HepG2 (cell line): Measurements from ENCODE around the gene RSPH9.

ENCODE experiments used
- MAX ChIP-seq: IDR thresholded peaks from 2 replicates; pipeline ENCODE4 v1.6.1; 2012; ENCODE audit warnings: inconsistent platforms
- REST ChIP-seq, 2 experiments: IDR thresholded peaks; 2 replicates each; pipeline ENCODE4 v1.6.1; 2011 to 2012; ENCODE audit warnings: low read length in 2 of 2, borderline replicate concordance in 1 of 2, low read depth in 1 of 2, mild to moderate bottlenecking in 1 of 2, moderate library complexity in 1 of 2
- SP1 ChIP-seq, 2 experiments: fragments of 450-650 bp in 1 of 2; sonication (generic) in 1 of 2; formaldehyde crosslinking in 1 of 2; IDR thresholded peaks; 2 replicates each; pipeline versions ENCODE4 v1.4.0 to v1.6.1; 2016 to 2020; ENCODE audit warnings: missing genetic modification reagents in 1 of 2
- ZFX ChIP-seq: sonication (generic); formaldehyde crosslinking; IDR thresholded peaks from 2 replicates; pipeline ENCODE4 v1.4.0; 2020; ENCODE audit warnings: mild to moderate bottlenecking, low read depth, missing genetic modification reagents, moderate library complexity
- ZNF569 ChIP-seq: sonication (generic); formaldehyde crosslinking; IDR thresholded peaks from 2 replicates; pipeline ENCODE4 v1.5.0; 2020; ENCODE audit warnings: mild to moderate bottlenecking, missing genetic modification reagents, moderate library complexity, borderline replicate concordance
- TF ChIP-seq, protein P1 (sequence below): sonication (generic); formaldehyde crosslinking; IDR thresholded peaks from 2 replicates; pipeline ENCODE4 v1.5.0; 2020; ENCODE audit warnings: mild to moderate bottlenecking, missing genetic modification reagents, moderate library complexity
- TF ChIP-seq, protein P2 (sequence below): sonication (generic); formaldehyde crosslinking; IDR thresholded peaks from 2 replicates; pipeline ENCODE4 v1.9.0; 2022; ENCODE audit warnings: missing genetic modification reagents, mild to moderate bottlenecking, borderline replicate concordance

GRCh38 chr6:43708860-43709653 lies 64.2 kb downstream of the RSPH9 start:
- TF ChIP-seq, protein P1, sequence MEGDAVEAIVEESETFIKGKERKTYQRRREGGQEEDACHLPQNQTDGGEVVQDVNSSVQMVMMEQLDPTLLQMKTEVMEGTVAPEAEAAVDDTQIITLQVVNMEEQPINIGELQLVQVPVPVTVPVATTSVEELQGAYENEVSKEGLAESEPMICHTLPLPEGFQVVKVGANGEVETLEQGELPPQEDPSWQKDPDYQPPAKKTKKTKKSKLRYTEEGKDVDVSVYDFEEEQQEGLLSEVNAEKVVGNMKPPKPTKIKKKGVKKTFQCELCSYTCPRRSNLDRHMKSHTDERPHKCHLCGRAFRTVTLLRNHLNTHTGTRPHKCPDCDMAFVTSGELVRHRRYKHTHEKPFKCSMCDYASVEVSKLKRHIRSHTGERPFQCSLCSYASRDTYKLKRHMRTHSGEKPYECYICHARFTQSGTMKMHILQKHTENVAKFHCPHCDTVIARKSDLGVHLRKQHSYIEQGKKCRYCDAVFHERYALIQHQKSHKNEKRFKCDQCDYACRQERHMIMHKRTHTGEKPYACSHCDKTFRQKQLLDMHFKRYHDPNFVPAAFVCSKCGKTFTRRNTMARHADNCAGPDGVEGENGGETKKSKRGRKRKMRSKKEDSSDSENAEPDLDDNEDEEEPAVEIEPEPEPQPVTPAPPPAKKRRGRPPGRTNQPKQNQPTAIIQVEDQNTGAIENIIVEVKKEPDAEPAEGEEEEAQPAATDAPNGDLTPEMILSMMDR (CRISPR knock-in tag) = no peak
- TF ChIP-seq SP1 (IDR thresholded peaks at IDR 0.05) (no peak), SP1 (CRISPR knock-in tag; IDR thresholded peaks at IDR 0.05) (no peak), MAX (no peak), REST (IDR thresholded peaks at IDR 0.05; ENCODE audit: borderline replicate concordance in 1 of 2, low read depth in 1 of 2, low read length in 2 of 2) (no peak), ZNF569 (CRISPR knock-in tag) (no peak), ZFX (CRISPR knock-in tag) (no peak)
- TF ChIP-seq, protein P2, sequence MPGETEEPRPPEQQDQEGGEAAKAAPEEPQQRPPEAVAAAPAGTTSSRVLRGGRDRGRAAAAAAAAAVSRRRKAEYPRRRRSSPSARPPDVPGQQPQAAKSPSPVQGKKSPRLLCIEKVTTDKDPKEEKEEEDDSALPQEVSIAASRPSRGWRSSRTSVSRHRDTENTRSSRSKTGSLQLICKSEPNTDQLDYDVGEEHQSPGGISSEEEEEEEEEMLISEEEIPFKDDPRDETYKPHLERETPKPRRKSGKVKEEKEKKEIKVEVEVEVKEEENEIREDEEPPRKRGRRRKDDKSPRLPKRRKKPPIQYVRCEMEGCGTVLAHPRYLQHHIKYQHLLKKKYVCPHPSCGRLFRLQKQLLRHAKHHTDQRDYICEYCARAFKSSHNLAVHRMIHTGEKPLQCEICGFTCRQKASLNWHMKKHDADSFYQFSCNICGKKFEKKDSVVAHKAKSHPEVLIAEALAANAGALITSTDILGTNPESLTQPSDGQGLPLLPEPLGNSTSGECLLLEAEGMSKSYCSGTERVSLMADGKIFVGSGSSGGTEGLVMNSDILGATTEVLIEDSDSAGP (CRISPR knock-in tag) = no peak
